Gastroesophageal sphincter (tissue), 3 donors: Measurements from ENCODE around the gene LAMA3.

ENCODE experiments used
- CTCF ChIP-seq, 4 experiments: fragments of 200-600 bp in 2 of 4; fragments of 450-650 bp in 2 of 4; sonication (generic) in 1 of 4; IDR thresholded peaks; one replicate each; pipeline ENCODE4 v1.5.1; 2017 to 2019; ENCODE audit warnings: antibody characterized with exemption in 4 of 4, mild to moderate bottlenecking in 2 of 4, moderate library complexity in 2 of 4
- POLR2A ChIP-seq, 2 donors: fragments of 450-650 bp; IDR thresholded peaks; one replicate each; pipeline ENCODE4 v1.6.1; 2017; ENCODE audit warnings: antibody characterized with exemption in 2 of 2, mild to moderate bottlenecking in 2 of 2, moderate library complexity in 1 of 2
- POLR2AphosphoS5 ChIP-seq: sonication (generic); formaldehyde crosslinking; IDR thresholded peaks from one replicate; pipeline ENCODE4 v1.6.1; 2017; ENCODE audit warnings: antibody characterized with exemption

DNA sequence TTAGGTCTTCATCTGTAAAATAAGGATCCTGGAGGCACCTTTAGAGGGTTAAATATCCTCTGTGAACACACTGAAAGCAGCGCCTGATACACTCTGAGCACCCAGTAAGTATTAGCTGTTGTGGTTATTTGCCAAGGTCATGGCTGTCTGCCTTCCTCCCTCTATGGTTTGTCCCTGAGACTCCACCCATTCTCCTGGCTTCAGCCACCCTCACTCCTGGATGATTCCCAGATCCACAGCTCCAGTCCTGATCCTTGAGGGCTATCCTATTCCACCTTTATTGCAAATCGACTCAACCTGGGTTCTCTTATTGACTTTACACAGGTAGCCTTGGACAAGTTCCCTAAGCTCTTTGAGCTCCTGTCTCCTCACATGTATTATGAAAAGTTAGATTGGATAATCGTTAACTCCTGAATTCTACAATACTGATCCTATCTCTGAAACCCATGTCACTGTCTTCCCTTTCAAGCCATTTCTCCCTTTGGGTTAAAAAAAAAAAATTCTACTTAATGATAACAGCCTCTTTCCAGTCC is 162.3 kb downstream of the LAMA3 start:
- no peak for TF ChIP-seq POLR2AphosphoS5
- no peak for TF ChIP-seq CTCF (IDR thresholded peaks at IDR 0.05)
- TF ChIP-seq POLR2A (IDR thresholded peaks at IDR 0.05) = no peak
